Endodermal cell (in vitro differentiated cells): ENCODE data around the gene NDUFA13. TPM values are rescaled to one million over a fixed set of nuclear protein-coding genes. Genes with fewer than 3 reads are reported as not detected.

ENCODE experiments used
- DNase-seq: peaks from one replicate; pipeline ENCODE4 v3.0.0-alpha.2; 2017
- H3K27ac ChIP-seq: 2 replicates; pipeline ENCODE4 v1.5.1; 2013; ENCODE audit warnings: mild to moderate bottlenecking, low read depth, low read length, moderate library complexity
- H3K27me3 ChIP-seq: 2 replicates; pipeline ENCODE4 v1.6.1; 2013; ENCODE audit warnings: mild to moderate bottlenecking, low read length, moderate library complexity; ENCODE audit not compliant: insufficient read depth, control insufficient read depth, poor library complexity, severe bottlenecking
- H3K36me3 ChIP-seq: 2 replicates; pipeline ENCODE4 v1.7.0; 2013; ENCODE audit warnings: mild to moderate bottlenecking, low read length, moderate library complexity; ENCODE audit not compliant: control insufficient read depth, insufficient read depth
- H3K4me1 ChIP-seq: one replicate; pipeline ENCODE4 v1.7.0; 2013; ENCODE audit warnings: low read length; ENCODE audit not compliant: control insufficient read depth, insufficient read depth
- H3K4me3 ChIP-seq: 2 replicates; pipeline ENCODE4 v1.5.1; 2013; ENCODE audit warnings: mild to moderate bottlenecking, low read length, moderate library complexity
- H3K9ac ChIP-seq: 2 replicates; pipeline ENCODE4 v1.6.1; 2013; ENCODE audit warnings: mild to moderate bottlenecking, low read length, moderate library complexity; ENCODE audit not compliant: poor library complexity, severe bottlenecking; ENCODE audit errors: extremely low read depth
- H3K9me3 ChIP-seq: 2 replicates; pipeline ENCODE4 v1.6.1; 2013; ENCODE audit warnings: mild to moderate bottlenecking, low read length, moderate library complexity; ENCODE audit not compliant: control insufficient read depth
- H3K27ac Mint-ChIP-seq: 2 replicates; pipeline ENCODE4 v1.8.0; 2020; ENCODE audit warnings: mixed read lengths
- H3K27me3 Mint-ChIP-seq: 2 replicates; pipeline ENCODE4 v1.8.0; 2021; ENCODE audit warnings: mild to moderate bottlenecking, mixed read lengths; ENCODE audit not compliant: insufficient read depth
- H3K36me3 Mint-ChIP-seq: 2 replicates; pipeline ENCODE4 v1.8.0; 2020; ENCODE audit warnings: low read depth, mixed read lengths
- H3K4me1 Mint-ChIP-seq: 2 replicates; pipeline ENCODE4 v1.8.0; 2020; ENCODE audit warnings: mixed read lengths
- H3K4me3 Mint-ChIP-seq: 2 replicates; pipeline ENCODE4 v1.8.0; 2020; ENCODE audit warnings: mild to moderate bottlenecking, moderate library complexity, mixed read lengths
- H3K9me3 Mint-ChIP-seq: 2 replicates; pipeline ENCODE4 v1.8.0; 2020; ENCODE audit warnings: mild to moderate bottlenecking, mixed read lengths
- CTCF ChIP-seq: fragments of 200-600 bp; sonication (generic); conservative IDR thresholded peaks from 2 replicates; pipeline ENCODE4 v1.5.0; 2021; ENCODE audit warnings: antibody characterized with exemption, mild to moderate bottlenecking
- WGBS, 2 experiments: methylation state at CpG; one replicate each; pipeline versions ENCODE4 v1.1.5 to v1.1.7; 2013; ENCODE audit warnings: missing lambda C conversion rate in 2 of 2, mixed read lengths in 1 of 2; ENCODE audit not compliant: insufficient coverage in 1 of 2, insufficient read length in 1 of 2; 5-methylcytosine and 5-hydroxymethylcytosine counted together
- total RNA-seq, 2 donors: library from RNA; stranded (reverse); fragmentation: NEBNext Ultra II Directional in 1 of 2; extraction: Animal tissue kit (Norgen Biotek cat#: 25700) in 1 of 2; gene quantifications; 2 replicates in 1 of 2; 3 replicates in 1 of 2; pipeline ENCODE4 v1.2.1, GENCODE V29; 2021

Gene NDUFA13
- total RNA-seq, 2 donors from 2014 or later = 408 to 446 TPM

GRCh38 chr19:19543101-19543500, 27.1 kb downstream of the NDUFA13 start:
- no peaks in the 10 kb centered on the region for H3K9me3 ChIP-seq
- no peak for TF ChIP-seq CTCF
- H3K36me3 Mint-ChIP-seq = no peaks in the 10 kb centered on the region
- H3K9me3 Mint-ChIP-seq = no peaks in the 10 kb centered on the region
- 94 to 98% methylated on average over 8 to 13 of the region's 13 CpGs for WGBS, 2 experiments
- no peaks in the 10 kb centered on the region for H3K36me3 ChIP-seq
- no peak overlapping the region for H3K9ac ChIP-seq
- H3K4me3 Mint-ChIP-seq = no peak overlapping the region
- H3K27me3 ChIP-seq = no peaks in the 10 kb centered on the region
- no peaks in the 10 kb centered on the region for H3K4me1 ChIP-seq
- no peak overlapping the region for H3K4me3 ChIP-seq
- DNase-seq = peak; percentile 35
- H3K4me1 Mint-ChIP-seq = peaks cover 2% of the 10 kb centered on the region
- H3K27me3 Mint-ChIP-seq = peaks cover 35% of the 10 kb centered on the region
- H3K27ac ChIP-seq = no peak overlapping the region
- H3K27ac Mint-ChIP-seq = no peak overlapping the region

- WGBS, 2 experiments = 94% methylated on average over 6 to 19 of the region's 19 CpGs
- no peak for TF ChIP-seq CTCF
- peak overlapping the region; percentile 30 for H3K27ac Mint-ChIP-seq
Observed at GRCh38 chr19:19543640-19544039, 27.6 kb downstream of the NDUFA13 start.

GRCh38 chr19:19544257-19544953, 28.4 kb downstream of the NDUFA13 start:
- H3K4me3 Mint-ChIP-seq = no peak overlapping the region
- Histone ChIP-seq H3K4me3 (no peak overlapping the region), H3K27ac (no peak overlapping the region), H3K9me3 (no peaks in the 10 kb centered on the region), H3K36me3 (no peaks in the 10 kb centered on the region), H3K4me1 (no peaks in the 10 kb centered on the region), H3K27me3 (no peaks in the 10 kb centered on the region), H3K9ac (no peak overlapping the region)
- DNase-seq = peak; percentile 41
- H3K9me3 Mint-ChIP-seq = no peaks in the 10 kb centered on the region
- no peaks in the 10 kb centered on the region for H3K4me1 Mint-ChIP-seq
- no peak overlapping the region for H3K27ac Mint-ChIP-seq
- H3K36me3 Mint-ChIP-seq = no peaks in the 10 kb centered on the region
- 95 to 96% methylated on average over 66 to 75 of the region's 75 CpGs for WGBS, 2 experiments
- TF ChIP-seq CTCF = no peak
- peaks cover 25% of the 10 kb centered on the region for H3K27me3 Mint-ChIP-seq

More at GRCh38 chr19:19543640-19544039, 27.6 kb downstream of the NDUFA13 start:
- Histone ChIP-seq H3K36me3 (no peaks in the 10 kb centered on the region), H3K27ac (no peak overlapping the region), H3K9ac (no peak overlapping the region), H3K4me3 (no peak overlapping the region), H3K4me1 (no peaks in the 10 kb centered on the region), H3K27me3 (no peaks in the 10 kb centered on the region), H3K9me3 (no peaks in the 10 kb centered on the region)
- Mint-ChIP-seq H3K9me3 (no peaks in the 10 kb centered on the region), H3K27me3 (peaks cover 32% of the 10 kb centered on the region), H3K36me3 (no peaks in the 10 kb centered on the region), H3K4me3 (no peak overlapping the region), H3K4me1 (peaks cover under 1% of the 10 kb centered on the region)
- no peak for DNase-seq
